ENCODE measurements around the gene PIK3AP1.

DNA sequence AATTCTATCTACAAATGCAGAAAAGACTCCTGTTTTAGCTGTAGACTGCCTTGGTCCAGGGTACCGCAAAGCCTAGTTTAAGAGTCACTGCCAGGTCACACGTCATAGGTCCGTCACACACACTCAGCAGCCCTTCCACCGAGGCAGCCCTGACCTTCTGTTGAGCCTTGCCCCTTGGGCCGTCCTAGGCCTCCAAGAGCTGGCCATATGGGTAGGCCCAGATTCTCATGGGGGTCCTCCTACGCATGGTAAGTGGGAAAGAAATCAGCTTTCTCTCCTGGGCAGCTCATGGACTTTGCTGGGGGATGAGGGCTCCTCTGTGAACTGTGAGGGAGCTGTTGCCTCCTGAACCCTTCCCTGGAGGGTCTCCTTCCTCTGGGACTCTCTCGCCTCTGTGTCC is 19.8 kb upstream of the PIK3AP1 start:
- TF ChIP-seq, protein P1, sequence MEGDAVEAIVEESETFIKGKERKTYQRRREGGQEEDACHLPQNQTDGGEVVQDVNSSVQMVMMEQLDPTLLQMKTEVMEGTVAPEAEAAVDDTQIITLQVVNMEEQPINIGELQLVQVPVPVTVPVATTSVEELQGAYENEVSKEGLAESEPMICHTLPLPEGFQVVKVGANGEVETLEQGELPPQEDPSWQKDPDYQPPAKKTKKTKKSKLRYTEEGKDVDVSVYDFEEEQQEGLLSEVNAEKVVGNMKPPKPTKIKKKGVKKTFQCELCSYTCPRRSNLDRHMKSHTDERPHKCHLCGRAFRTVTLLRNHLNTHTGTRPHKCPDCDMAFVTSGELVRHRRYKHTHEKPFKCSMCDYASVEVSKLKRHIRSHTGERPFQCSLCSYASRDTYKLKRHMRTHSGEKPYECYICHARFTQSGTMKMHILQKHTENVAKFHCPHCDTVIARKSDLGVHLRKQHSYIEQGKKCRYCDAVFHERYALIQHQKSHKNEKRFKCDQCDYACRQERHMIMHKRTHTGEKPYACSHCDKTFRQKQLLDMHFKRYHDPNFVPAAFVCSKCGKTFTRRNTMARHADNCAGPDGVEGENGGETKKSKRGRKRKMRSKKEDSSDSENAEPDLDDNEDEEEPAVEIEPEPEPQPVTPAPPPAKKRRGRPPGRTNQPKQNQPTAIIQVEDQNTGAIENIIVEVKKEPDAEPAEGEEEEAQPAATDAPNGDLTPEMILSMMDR (IDR thresholded peaks at IDR 0.05), result no peak
- TF ChIP-seq POLR2A (IDR thresholded peaks at IDR 0.05), result no peak
